ENCODE measurements around the gene BCO2.

The BCO2 gene

GRCh38 chr11:112216561-112217105, 41.3 kb downstream of the BCO2 start:
- H3K27ac ChIP-seq (ENCODE audit: low read depth, low read length), result no peak overlapping the region
- no peaks in the 10 kb centered on the region for H3K27me3 ChIP-seq (ENCODE audit: control insufficient read depth, insufficient read depth, low read length)
- no peaks in the 10 kb centered on the region for H3K4me1 ChIP-seq (ENCODE audit: control insufficient read depth, insufficient read depth, low read length)
- no peaks in the 10 kb centered on the region for H3K36me3 ChIP-seq (ENCODE audit: control insufficient read depth, insufficient read depth, low read length)
- no peak overlapping the region for H3K4me3 ChIP-seq (ENCODE audit: low read depth, low read length)
- H3K9ac ChIP-seq (ENCODE audit: low read depth, low read length), result no peak overlapping the region
- no peaks in the 10 kb centered on the region for H3K9me3 ChIP-seq (ENCODE audit: control insufficient read depth, insufficient read depth, low read length)

- Histone ChIP-seq H3K36me3 (ENCODE audit: control insufficient read depth, insufficient read depth, low read length) (no peaks in the 10 kb centered on the region), H3K27ac (ENCODE audit: low read depth, low read length) (no peak overlapping the region), H3K4me3 (ENCODE audit: low read depth, low read length) (no peak overlapping the region), H3K9me3 (ENCODE audit: control insufficient read depth, insufficient read depth, low read length) (no peaks in the 10 kb centered on the region), H3K27me3 (ENCODE audit: control insufficient read depth, insufficient read depth, low read length) (peaks cover 5% of the 10 kb centered on the region), H3K9ac (ENCODE audit: low read depth, low read length) (no peak overlapping the region), H3K4me1 (ENCODE audit: control insufficient read depth, insufficient read depth, low read length) (no peaks in the 10 kb centered on the region)
These were observed 44.3 kb downstream of the BCO2 start for GRCh38 chr11:112219476-112220232.

GRCh38 chr11:112221274-112221835, 46.0 kb downstream of the BCO2 start:
- Histone ChIP-seq H3K9ac (ENCODE audit: low read depth, low read length) (no peak overlapping the region), H3K36me3 (ENCODE audit: control insufficient read depth, insufficient read depth, low read length) (no peaks in the 10 kb centered on the region), H3K9me3 (ENCODE audit: control insufficient read depth, insufficient read depth, low read length) (no peaks in the 10 kb centered on the region), H3K27ac (ENCODE audit: low read depth, low read length) (no peak overlapping the region), H3K27me3 (ENCODE audit: control insufficient read depth, insufficient read depth, low read length) (peaks cover 5% of the 10 kb centered on the region), H3K4me3 (ENCODE audit: low read depth, low read length) (no peak overlapping the region), H3K4me1 (ENCODE audit: control insufficient read depth, insufficient read depth, low read length) (no peaks in the 10 kb centered on the region)

- Histone ChIP-seq H3K4me3 (ENCODE audit: low read depth, low read length) (no peak overlapping the region), H3K9ac (ENCODE audit: low read depth, low read length) (no peak overlapping the region), H3K9me3 (ENCODE audit: control insufficient read depth, insufficient read depth, low read length) (no peaks in the 10 kb centered on the region), H3K27ac (ENCODE audit: low read depth, low read length) (no peak overlapping the region), H3K4me1 (ENCODE audit: control insufficient read depth, insufficient read depth, low read length) (peaks cover 4% of the 10 kb centered on the region; the same call in 1 of the 2 replicates), H3K27me3 (ENCODE audit: control insufficient read depth, insufficient read depth, low read length) (peaks cover 5% of the 10 kb centered on the region), H3K36me3 (ENCODE audit: control insufficient read depth, insufficient read depth, low read length) (no peaks in the 10 kb centered on the region)
These were observed 47.0 kb downstream of the BCO2 start for GRCh38 chr11:112222303-112222702.

GRCh38 chr11:112223121-112223520, 47.8 kb downstream of the BCO2 start:
- Histone ChIP-seq H3K27me3 (ENCODE audit: control insufficient read depth, insufficient read depth, low read length) (peaks cover 5% of the 10 kb centered on the region), H3K4me1 (ENCODE audit: control insufficient read depth, insufficient read depth, low read length) (peaks cover 6% of the 10 kb centered on the region; the same call in 1 of the 2 replicates), H3K9me3 (ENCODE audit: control insufficient read depth, insufficient read depth, low read length) (no peaks in the 10 kb centered on the region), H3K36me3 (ENCODE audit: control insufficient read depth, insufficient read depth, low read length) (no peaks in the 10 kb centered on the region), H3K27ac (ENCODE audit: low read depth, low read length) (no peak overlapping the region), H3K9ac (ENCODE audit: low read depth, low read length) (no peak overlapping the region), H3K4me3 (ENCODE audit: low read depth, low read length) (no peak overlapping the region)

- Histone ChIP-seq H3K27ac (ENCODE audit: low read depth, low read length) (no peak overlapping the region), H3K9ac (ENCODE audit: low read depth, low read length) (no peak overlapping the region), H3K36me3 (ENCODE audit: control insufficient read depth, insufficient read depth, low read length) (peaks cover 5% of the 10 kb centered on the region), H3K9me3 (ENCODE audit: control insufficient read depth, insufficient read depth, low read length) (no peaks in the 10 kb centered on the region), H3K27me3 (ENCODE audit: control insufficient read depth, insufficient read depth, low read length) (peaks cover 5% of the 10 kb centered on the region), H3K4me1 (ENCODE audit: control insufficient read depth, insufficient read depth, low read length) (peaks cover 6% of the 10 kb centered on the region; the same call in 1 of the 2 replicates), H3K4me3 (ENCODE audit: low read depth, low read length) (no peak overlapping the region)
These were observed 48.6 kb downstream of the BCO2 start for GRCh38 chr11:112223754-112224532.

- Histone ChIP-seq H3K36me3 (ENCODE audit: control insufficient read depth, insufficient read depth, low read length) (peaks cover 21% of the 10 kb centered on the region), H3K9me3 (ENCODE audit: control insufficient read depth, insufficient read depth, low read length) (no peaks in the 10 kb centered on the region), H3K4me1 (ENCODE audit: control insufficient read depth, insufficient read depth, low read length) (peaks cover 6% of the 10 kb centered on the region; the same call in 1 of the 2 replicates), H3K9ac (ENCODE audit: low read depth, low read length) (peak overlapping the region; percentile 88; the same call in 1 of the 2 replicates), H3K27ac (ENCODE audit: low read depth, low read length) (peak overlapping the region; percentile 90), H3K4me3 (ENCODE audit: low read depth, low read length) (peak overlapping the region; percentile 91), H3K27me3 (ENCODE audit: control insufficient read depth, insufficient read depth, low read length) (peaks cover 5% of the 10 kb centered on the region)
These were observed 50.4 kb downstream of the BCO2 start for GRCh38 chr11:112225753-112226061.

- peak within 1 kb of the TSS; percentile 90 for H3K27ac ChIP-seq (ENCODE audit: low read depth, low read length)
- no peaks in the 10 kb centered on the region for H3K9me3 ChIP-seq (ENCODE audit: control insufficient read depth, insufficient read depth, low read length)
- peaks cover 5% of the 10 kb centered on the region for H3K27me3 ChIP-seq (ENCODE audit: control insufficient read depth, insufficient read depth, low read length)
- peaks cover 6% of the 10 kb centered on the region; the same call in 1 of the 2 replicates for H3K4me1 ChIP-seq (ENCODE audit: control insufficient read depth, insufficient read depth, low read length)
- peak within 1 kb of the TSS; percentile 88 for H3K9ac ChIP-seq (ENCODE audit: low read depth, low read length)
- H3K4me3 ChIP-seq (ENCODE audit: low read depth, low read length), result peak within 1 kb of the TSS; percentile 91
- H3K36me3 ChIP-seq (ENCODE audit: control insufficient read depth, insufficient read depth, low read length), result peaks cover 27% of the 10 kb centered on the region
These were observed 50.9 kb downstream of the BCO2 start, which contains the start of gene PTS for GRCh38 chr11:112226062-112226830. Gene PTS (plus strand): TSS chr11:112226428. CDS start chr11:112226444, 16 bp downstream.

GRCh38 chr11:112226831-112227401, 51.6 kb downstream of the BCO2 start:
- H3K4me1 ChIP-seq (ENCODE audit: control insufficient read depth, insufficient read depth, low read length), result peaks cover 6% of the 10 kb centered on the region; the same call in 1 of the 2 replicates
- peak overlapping the region; percentile 90 for H3K27ac ChIP-seq (ENCODE audit: low read depth, low read length)
- H3K9me3 ChIP-seq (ENCODE audit: control insufficient read depth, insufficient read depth, low read length), result no peaks in the 10 kb centered on the region
- peaks cover 29% of the 10 kb centered on the region for H3K36me3 ChIP-seq (ENCODE audit: control insufficient read depth, insufficient read depth, low read length)
- H3K9ac ChIP-seq (ENCODE audit: low read depth, low read length), result peak overlapping the region; percentile 88
- H3K4me3 ChIP-seq (ENCODE audit: low read depth, low read length), result peak overlapping the region; percentile 91
- H3K27me3 ChIP-seq (ENCODE audit: control insufficient read depth, insufficient read depth, low read length), result peaks cover 5% of the 10 kb centered on the region

GRCh38 chr11:112227471-112227870, 52.2 kb downstream of the BCO2 start:
- Histone ChIP-seq H3K27ac (ENCODE audit: low read depth, low read length) (no peak overlapping the region), H3K4me1 (ENCODE audit: control insufficient read depth, insufficient read depth, low read length) (peaks cover 6% of the 10 kb centered on the region; the same call in 1 of the 2 replicates), H3K27me3 (ENCODE audit: control insufficient read depth, insufficient read depth, low read length) (peaks cover 5% of the 10 kb centered on the region), H3K9ac (ENCODE audit: low read depth, low read length) (0 out of 2 replicates have a peak overlapping the region, but pooled peaks have one; percentile 88), H3K36me3 (ENCODE audit: control insufficient read depth, insufficient read depth, low read length) (peaks cover 30% of the 10 kb centered on the region), H3K9me3 (ENCODE audit: control insufficient read depth, insufficient read depth, low read length) (no peaks in the 10 kb centered on the region), H3K4me3 (ENCODE audit: low read depth, low read length) (peak overlapping the region; percentile 91)

Measured in HUES48 (cell line).